Measurements from ENCODE around the gene AQP1.
A peak's percentile ranks its signal among the peaks of the same experiment; 100 is the strongest.

The AQP1 gene

DNA sequence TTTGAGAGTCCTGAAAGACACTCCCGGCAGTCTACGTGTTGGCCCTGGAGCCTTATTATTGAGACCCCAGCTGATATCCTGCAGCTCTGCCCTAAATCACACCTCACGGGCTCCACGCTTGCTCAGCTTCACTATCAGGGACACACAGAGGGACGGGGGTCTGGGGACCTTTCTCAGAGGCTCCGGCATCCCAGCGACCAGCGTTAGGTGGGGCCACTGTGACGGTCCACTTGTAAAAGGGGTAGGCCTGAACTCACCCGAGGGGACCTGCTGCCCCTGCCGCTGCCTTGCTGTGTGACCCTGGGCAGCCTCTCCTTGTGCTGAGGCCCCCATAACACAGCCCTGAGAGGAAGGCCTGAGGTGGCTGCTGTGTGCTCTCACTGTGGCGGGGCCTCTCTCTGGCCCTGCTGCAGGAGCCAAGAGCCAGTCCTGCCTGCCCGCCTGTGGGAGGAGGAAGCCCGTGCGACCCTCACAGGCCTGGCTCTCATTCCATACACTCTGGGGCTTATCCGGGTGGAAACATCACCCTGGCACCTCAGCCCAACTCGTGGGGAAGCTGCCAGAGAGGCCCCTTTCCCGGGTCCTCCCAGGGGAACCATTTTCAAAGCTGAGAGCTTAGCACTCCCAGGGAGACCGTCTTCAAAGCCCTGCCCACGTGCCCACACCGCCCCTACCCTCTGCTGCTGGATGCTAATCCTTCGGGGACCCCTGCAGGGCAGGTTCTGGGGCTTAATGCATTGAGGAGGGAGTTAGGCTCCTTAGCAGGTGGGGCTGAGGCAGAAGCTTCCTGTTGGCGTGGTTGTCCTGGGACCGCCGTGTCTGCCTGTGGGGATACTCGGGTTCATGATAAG is 21.7 kb downstream of the AQP1 start:
- no peaks in the 10 kb centered on the region for H3K36me3 ChIP-seq (replicated peaks)
- no peaks in the 10 kb centered on the region for H3K9me3 ChIP-seq
- H3K4me3 ChIP-seq = no peak overlapping the region
- no peak for DNase-seq (ENCODE audit: low spot score in 2 of 2)
- no peaks in the 10 kb centered on the region for H3K27me3 ChIP-seq (ENCODE audit: low read depth)
- in situ Hi-C loops (cut with MboI; ENCODE audit: low sequenced_read_pairs) = no loop called here
- H3K4me1 ChIP-seq = peaks cover under 1% of the 10 kb centered on the region; the same call in 1 of the 2 replicates

DNA sequence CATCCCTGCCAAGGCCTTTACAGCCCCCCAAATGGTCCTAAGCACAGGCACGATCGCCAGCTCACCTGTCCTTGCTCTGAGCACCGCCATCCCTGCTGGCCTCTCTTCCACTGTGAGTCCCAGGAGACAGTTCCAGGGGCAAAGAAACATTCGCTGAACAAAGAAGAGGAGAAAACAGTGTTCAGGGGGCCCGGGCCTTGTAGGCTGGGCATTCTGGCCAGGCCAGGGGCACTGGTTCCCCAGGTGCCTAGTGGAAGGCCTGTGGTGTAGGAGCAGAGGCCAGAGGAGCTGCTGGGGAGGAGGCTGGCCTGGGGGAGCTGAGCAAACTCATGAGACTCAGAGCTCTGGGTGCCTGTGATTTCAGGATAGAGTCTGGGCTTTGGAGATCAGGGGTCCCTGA is 22.6 kb downstream of the AQP1 start:
- in situ Hi-C loops (cut with MboI; ENCODE audit: low sequenced_read_pairs) = no loop called here
- Histone ChIP-seq H3K36me3 (replicated peaks) (no peaks in the 10 kb centered on the region), H3K4me1 (peaks cover 4% of the 10 kb centered on the region; the same call in 1 of the 2 replicates), H3K9me3 (no peaks in the 10 kb centered on the region), H3K27me3 (ENCODE audit: low read depth) (peaks cover 3% of the 10 kb centered on the region; the same call in 1 of the 2 replicates), H3K4me3 (no peak overlapping the region)
- no peak for DNase-seq (ENCODE audit: low spot score in 2 of 2)

DNA sequence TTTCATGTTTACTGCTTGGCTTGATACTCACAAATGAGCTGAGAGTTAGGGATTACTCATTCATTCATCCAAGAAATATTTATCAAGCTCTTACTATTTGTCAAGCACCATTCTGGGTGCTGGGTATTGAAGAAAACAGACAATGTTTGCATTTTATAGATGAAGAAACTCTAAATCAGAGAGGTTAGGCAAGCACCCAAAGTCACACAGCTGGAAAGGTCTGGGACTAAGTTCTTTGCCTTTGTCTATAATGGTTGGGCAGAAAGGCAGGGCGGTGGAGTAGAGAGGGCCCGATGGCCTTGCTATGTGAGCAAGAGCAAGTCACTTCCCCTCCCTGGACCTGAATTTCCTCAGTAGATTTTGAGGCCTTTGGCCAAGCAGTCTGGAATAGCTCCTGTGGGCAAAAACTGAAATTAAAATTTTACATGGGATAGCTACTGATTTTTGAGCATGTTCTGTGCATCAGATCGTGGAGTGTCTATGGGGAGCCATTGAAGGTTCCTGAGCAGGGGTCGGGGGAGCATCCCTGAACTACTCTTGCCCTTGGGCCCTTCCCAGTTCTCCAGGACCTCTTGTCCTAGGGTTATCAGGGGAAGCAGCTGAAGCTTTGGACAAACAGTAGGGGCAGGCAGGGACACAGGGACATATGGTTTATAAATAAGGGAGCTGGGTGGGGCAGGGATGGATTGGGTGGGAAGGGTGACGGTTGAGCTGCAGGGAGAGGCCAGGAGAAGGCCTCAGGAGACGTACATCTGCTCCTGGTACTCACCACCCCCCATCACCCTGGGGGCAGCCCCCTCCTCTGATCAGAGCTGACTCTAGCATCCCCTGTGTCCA is 23.3 kb downstream of the AQP1 start:
- in situ Hi-C loops (cut with MboI; ENCODE audit: low sequenced_read_pairs) = no loop called here

DNA sequence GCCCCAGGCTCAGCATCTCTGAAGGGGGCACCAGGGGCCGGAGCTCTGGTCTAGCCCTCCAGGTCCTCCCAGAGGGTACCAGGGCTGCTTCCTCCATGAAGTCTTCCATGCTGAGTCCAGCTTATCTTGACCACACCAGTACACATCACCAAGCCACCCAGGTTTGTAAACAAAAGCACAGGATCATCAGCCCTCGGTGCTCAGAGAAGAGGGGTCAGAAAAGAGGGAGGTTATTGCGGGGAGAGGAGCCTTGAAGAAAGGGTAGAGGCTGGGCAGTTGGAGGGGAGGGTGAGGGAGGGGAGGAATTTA is 23.9 kb downstream of the AQP1 start:
- no peaks in the 10 kb centered on the region for H3K9me3 ChIP-seq
- peaks cover 4% of the 10 kb centered on the region; the same call in 1 of the 2 replicates for H3K4me1 ChIP-seq
- in situ Hi-C loops (cut with MboI; ENCODE audit: low sequenced_read_pairs) = no loop called here
- H3K4me3 ChIP-seq = no peak overlapping the region
- peaks cover 6% of the 10 kb centered on the region for H3K27me3 ChIP-seq (ENCODE audit: low read depth)
- DNase-seq (ENCODE audit: low spot score in 2 of 2) = no peak
- H3K36me3 ChIP-seq (replicated peaks) = no peaks in the 10 kb centered on the region

More for the DNA sequence above, 23.3 kb downstream of the AQP1 start:
- no peaks in the 10 kb centered on the region for H3K9me3 ChIP-seq
- H3K4me1 ChIP-seq = peaks cover 4% of the 10 kb centered on the region; the same call in 1 of the 2 replicates
- no peak for DNase-seq (ENCODE audit: low spot score in 2 of 2)
- H3K36me3 ChIP-seq (replicated peaks) = no peaks in the 10 kb centered on the region
- H3K27me3 ChIP-seq (ENCODE audit: low read depth) = peaks cover 3% of the 10 kb centered on the region
- H3K4me3 ChIP-seq = no peak overlapping the region

DNA sequence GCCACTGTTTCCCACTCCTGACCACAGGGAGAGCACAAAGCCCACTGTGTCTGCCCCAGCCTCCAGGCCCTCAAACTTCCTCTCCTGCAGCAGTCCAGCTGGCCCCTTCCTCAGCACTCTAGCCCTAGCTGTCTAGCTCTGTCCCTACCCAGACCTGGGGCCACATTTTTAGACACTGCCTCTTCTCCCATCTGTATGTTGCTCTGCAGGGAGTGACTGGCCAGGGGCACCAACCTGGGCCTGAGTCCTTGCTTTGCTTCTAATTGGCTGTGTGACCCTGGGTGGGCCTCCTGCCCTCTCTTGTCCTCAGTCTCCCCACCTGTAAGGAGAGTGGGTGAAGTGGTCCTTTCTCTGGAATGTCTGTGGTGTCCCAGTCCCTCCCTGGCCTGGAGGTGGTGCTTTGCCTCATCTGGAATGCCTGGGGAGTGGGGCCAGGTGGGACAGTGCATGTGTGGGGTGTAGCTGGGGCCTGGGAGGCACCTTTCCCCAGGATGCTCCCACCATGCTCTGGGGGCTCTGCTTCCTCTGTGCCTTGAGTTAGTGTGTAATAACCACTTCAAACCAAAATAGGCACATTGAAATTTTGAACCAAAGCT is 25.1 kb downstream of the AQP1 start:
- H3K9me3 ChIP-seq = no peaks in the 10 kb centered on the region
- H3K4me1 ChIP-seq = peaks cover 4% of the 10 kb centered on the region; the same call in 1 of the 2 replicates
- in situ Hi-C loops (cut with MboI; ENCODE audit: low sequenced_read_pairs) = no loop called here
- peaks cover 9% of the 10 kb centered on the region for H3K27me3 ChIP-seq (ENCODE audit: low read depth)
- no peak for DNase-seq (ENCODE audit: low spot score in 2 of 2)
- no peak overlapping the region for H3K4me3 ChIP-seq
- H3K36me3 ChIP-seq (replicated peaks) = no peaks in the 10 kb centered on the region

DNA sequence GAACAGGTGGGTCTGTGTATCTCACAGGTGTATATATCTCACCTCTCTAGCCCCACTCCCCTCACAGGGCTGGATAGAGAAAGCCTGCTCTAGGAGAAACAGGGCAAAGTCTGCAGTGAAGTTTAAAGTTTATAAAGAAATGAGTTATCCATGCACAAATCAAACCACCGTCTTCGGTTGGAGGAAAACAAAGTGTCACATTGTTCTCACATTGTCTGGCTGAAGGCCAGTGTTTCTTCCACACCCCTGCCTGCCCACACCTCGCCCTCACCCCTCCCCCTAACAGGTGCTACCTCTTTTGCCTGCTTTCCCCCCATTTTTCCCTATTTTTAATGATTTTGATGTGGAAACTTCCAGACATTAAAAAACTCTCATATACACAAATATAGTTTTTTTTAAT is 25.8 kb downstream of the AQP1 start:
- Histone ChIP-seq H3K36me3 (replicated peaks) (no peaks in the 10 kb centered on the region), H3K27me3 (ENCODE audit: low read depth) (peaks cover 9% of the 10 kb centered on the region), H3K9me3 (no peaks in the 10 kb centered on the region), H3K4me1 (peaks cover 4% of the 10 kb centered on the region; the same call in 1 of the 2 replicates), H3K4me3 (no peak overlapping the region)
- in situ Hi-C loops (cut with MboI; ENCODE audit: low sequenced_read_pairs) = no loop called here
- no peak for DNase-seq (ENCODE audit: low spot score in 2 of 2)

DNA sequence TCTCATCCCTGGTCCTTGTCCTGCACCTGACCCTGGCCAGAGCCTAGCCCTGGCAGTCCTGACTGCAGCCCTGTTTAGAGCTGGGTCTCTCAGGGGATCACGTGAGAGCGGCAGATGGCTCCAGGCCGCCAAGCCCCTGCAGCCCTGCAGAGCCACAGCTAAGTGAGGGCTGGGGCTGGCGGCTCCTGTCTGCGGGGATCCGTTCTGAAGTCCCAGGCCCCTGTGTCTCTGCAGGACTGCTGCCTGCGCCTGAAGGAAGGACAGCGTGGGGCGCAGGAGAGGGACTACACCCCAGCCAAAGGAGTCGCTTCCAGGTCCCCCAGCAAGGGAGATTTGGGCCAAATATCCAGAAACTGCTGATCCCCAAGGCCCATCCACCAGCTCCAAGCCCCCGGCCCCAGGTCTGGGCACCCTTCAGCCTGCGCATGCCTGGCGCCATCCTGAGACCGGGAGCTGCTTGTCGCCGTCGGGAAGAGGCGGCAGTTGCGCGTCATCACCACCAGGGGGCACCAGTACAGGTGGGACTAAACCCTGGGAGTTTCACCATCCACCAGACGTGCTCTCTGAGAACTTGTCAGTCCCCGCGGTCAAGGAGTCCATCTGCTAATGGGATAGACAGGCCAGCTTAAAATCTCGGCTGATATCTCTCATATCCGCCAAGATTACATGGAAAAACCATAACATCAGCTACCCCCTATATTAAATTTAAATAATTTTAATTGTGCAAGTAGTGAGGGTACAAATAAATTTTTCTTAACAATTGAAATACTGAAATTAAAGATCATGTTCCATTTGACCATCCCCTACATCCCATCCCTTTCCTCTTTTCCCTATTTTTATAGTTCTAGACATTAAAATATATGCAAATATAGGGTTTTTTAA is 27.0 kb downstream of the AQP1 start:
- H3K4me1 ChIP-seq = peaks cover 4% of the 10 kb centered on the region; the same call in 1 of the 2 replicates
- H3K27me3 ChIP-seq (ENCODE audit: low read depth) = peaks cover 9% of the 10 kb centered on the region
- in situ Hi-C loops (cut with MboI; ENCODE audit: low sequenced_read_pairs) = no loop called here
- no peaks in the 10 kb centered on the region for H3K36me3 ChIP-seq (replicated peaks)
- H3K4me3 ChIP-seq = no peak overlapping the region
- peak; percentile 72 to 93 for DNase-seq (ENCODE audit: low spot score in 2 of 2)
- no peaks in the 10 kb centered on the region for H3K9me3 ChIP-seq

DNA sequence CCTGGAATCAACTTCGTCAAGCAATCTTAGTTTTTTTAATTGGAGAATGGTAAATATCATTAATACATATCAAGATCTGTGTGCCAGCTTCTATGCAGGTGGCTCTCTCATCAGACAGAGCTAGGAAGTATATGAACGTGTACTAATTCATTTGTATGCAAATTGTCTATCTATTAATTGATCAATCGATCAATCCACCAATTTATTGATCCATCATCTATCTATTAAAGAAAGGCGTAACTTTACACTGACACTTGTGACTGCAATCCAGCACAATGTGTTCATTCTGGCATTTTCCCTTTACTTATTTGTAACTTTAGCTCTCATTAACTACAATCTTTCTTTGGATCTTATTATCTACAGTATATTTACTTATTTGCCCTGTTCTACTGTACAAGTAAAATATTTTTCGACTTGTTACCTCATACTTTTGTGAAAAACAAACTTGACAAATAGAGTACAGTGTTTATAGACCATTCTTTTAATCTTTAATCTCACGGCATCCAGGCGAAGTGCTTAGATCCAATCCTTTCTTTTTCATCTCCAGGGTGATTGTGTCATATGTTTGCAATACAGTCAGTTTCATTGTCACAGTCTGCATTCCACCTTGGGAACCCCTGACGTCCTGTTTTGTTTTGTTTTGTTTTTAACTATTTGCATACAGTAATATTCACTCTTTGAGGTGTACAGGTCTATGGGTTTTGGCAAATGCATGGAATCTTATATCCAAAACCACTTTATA is 30.1 kb downstream of the AQP1 start:
- Histone ChIP-seq H3K4me3 (no peak overlapping the region), H3K36me3 (replicated peaks) (no peaks in the 10 kb centered on the region), H3K27me3 (ENCODE audit: low read depth) (peaks cover 11% of the 10 kb centered on the region), H3K4me1 (peaks cover 4% of the 10 kb centered on the region; the same call in 1 of the 2 replicates), H3K9me3 (no peaks in the 10 kb centered on the region)
- in situ Hi-C loops (cut with MboI; ENCODE audit: low sequenced_read_pairs) = no loop called here
- DNase-seq (ENCODE audit: low spot score in 2 of 2) = no peak

DNA sequence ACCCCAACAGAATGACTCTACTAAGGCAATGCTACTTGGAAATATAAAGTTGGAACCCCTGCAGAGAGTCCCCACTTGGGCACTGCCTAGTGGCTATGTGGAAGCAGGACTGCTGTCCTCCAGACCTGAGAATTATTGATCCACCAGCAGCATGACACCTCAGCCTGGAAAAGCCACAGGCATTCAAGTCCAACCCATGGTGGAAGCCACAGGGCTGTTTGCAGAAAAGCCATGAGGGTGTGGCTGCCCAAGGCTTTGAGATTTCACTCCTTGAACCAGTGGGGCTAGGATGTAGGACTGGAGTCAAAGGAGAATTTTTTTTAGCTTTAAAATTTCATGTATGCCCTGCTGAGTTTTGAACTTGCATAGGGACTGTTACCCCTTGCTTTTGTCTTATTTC is 38.5 kb downstream of the AQP1 start:
- H3K9me3 ChIP-seq = no peaks in the 10 kb centered on the region
- in situ Hi-C loops (cut with MboI; ENCODE audit: low sequenced_read_pairs) = no loop called here
- H3K4me1 ChIP-seq = no peaks in the 10 kb centered on the region
- H3K36me3 ChIP-seq (replicated peaks) = no peaks in the 10 kb centered on the region
- no peak overlapping the region for H3K4me3 ChIP-seq
- DNase-seq (ENCODE audit: low spot score in 2 of 2) = no peak
- peaks cover 7% of the 10 kb centered on the region for H3K27me3 ChIP-seq (ENCODE audit: low read depth)

DNA sequence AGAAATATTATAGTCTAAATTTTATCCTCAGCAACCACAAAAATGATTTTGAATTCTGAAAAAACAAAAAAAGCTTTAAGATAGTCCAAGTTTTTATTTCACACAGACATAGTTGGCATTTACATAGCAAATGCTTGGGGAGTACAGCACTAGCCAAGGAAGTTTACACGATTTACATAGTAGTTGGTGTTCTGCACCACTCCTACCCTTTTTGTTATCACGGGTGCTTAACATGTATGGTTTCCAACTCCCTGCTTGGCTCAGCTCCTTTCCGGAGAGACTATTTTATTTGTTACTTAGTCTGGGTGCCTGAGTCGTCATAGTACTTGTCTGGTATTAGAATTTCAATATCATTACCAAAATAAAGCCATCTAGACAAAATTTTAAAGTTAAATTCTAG is 43.3 kb downstream of the AQP1 start:
- DNase-seq (ENCODE audit: low spot score in 2 of 2) = no peak
- in situ Hi-C loops (cut with MboI; ENCODE audit: low sequenced_read_pairs) = no loop called here
- H3K27me3 ChIP-seq (ENCODE audit: low read depth) = peaks cover 2% of the 10 kb centered on the region; the same call in 1 of the 2 replicates

DNA sequence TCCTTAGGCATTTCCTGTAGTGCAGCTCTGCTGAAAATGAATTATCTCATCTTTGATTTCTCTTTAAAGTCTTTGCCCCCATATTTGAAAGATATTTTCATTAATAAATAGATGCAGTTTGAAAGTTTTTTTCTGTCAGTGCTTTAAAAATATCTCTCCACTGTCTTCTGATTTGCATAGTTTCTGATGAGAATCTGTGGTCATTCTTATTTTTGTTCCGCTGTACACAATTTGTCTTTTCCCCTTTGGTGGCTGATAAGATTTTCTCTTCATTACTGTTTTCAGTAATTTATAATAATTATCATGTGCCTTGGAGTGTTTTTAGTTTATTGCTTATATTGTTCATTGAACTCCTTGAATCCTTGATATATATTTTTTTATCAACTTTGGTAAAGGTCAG is 45.1 kb downstream of the AQP1 start:
- no peak for DNase-seq (ENCODE audit: low spot score in 2 of 2)
- Histone ChIP-seq H3K4me1 (no peaks in the 10 kb centered on the region), H3K36me3 (replicated peaks) (no peaks in the 10 kb centered on the region), H3K27me3 (ENCODE audit: low read depth) (no peaks in the 10 kb centered on the region), H3K4me3 (no peak overlapping the region), H3K9me3 (0 out of 2 replicates have a peak, but pooled peaks cover 3% of the 10 kb centered on the region)
- in situ Hi-C loops (cut with MboI; ENCODE audit: low sequenced_read_pairs) = no loop called here

More for the DNA sequence above, 43.3 kb downstream of the AQP1 start:
- Histone ChIP-seq H3K36me3 (replicated peaks) (no peaks in the 10 kb centered on the region), H3K4me1 (no peaks in the 10 kb centered on the region), H3K9me3 (0 out of 2 replicates have a peak, but pooled peaks cover 3% of the 10 kb centered on the region), H3K4me3 (no peak overlapping the region)

DNA sequence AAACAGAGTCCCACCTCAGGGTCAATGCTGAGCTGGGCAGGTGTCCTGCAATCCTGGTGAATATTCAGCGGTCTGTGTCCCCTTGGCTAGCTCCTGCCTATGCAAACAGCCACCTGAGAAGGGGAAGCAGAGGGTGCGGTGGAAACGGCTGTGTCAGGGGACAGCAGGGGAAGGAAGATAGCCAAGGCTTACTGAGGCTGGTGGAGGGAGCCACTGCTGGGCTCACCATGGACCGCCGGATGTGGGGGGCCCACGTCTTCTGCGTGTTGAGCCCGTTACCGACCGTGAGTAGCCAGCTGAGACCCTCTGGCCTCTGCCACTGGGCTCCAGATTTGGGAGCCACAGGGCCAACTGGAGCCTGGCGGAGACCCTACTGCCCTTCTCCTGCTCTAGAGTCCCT is 52.2 kb downstream of the AQP1 start, which contains the start of gene GHRHR:
TSS of gene GHRHR (plus strand) at position 112 of the 400 bp plus-strand sequence. CDS start at position 228, 116 bp downstream.
- Histone ChIP-seq H3K27me3 (ENCODE audit: low read depth) (no peaks in the 10 kb centered on the region), H3K36me3 (replicated peaks) (no peaks in the 10 kb centered on the region), H3K4me3 (no peak within 1 kb of the TSS), H3K4me1 (no peaks in the 10 kb centered on the region), H3K9me3 (no peaks in the 10 kb centered on the region)
- DNase-seq (ENCODE audit: low spot score in 2 of 2) = no peak
- in situ Hi-C loops (cut with MboI; ENCODE audit: low sequenced_read_pairs) = no loop called here

All from HAP-1 (cell line).